Measurements from ENCODE around the gene AQP12A. TPM values are rescaled to one million over a fixed set of nuclear protein-coding genes. Genes with fewer than 3 reads are reported as not detected.

The AQP12A gene
- total RNA-seq, 4 donors from 2014 or later = not detected

DNA sequence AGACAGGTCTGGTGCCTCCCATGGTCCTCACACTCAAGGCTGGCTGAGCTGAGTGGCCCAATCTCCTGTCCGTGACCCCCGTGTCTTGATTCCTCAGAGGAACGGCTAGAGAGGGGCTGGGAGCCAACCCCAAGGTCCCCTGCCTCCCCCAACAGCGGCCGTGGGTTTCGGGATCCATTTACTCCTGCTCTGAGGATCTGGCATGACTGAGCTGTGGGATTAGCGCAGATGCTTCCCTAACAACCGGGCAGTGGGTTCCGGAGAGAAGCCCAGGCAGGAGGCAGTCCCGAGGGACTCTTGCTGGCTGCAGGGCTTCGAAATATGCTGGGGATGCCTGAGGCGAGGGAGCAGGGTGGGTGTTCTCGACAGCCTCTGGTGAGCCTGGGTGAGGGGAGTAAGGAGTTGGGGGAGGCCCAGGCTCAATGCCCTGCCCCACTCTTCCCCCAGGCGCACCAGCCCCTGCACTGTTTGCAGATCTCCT lies 47.5 kb upstream of the AQP12A start:
- Histone ChIP-seq H3K36me3 (no peaks in the 10 kb centered on the region), H3K27me3 (peaks cover 86% of the 10 kb centered on the region), H3K27ac (no peak overlapping the region), H3K4me1 (no peaks in the 10 kb centered on the region), H3K4me3 (no peak overlapping the region), H3K9me3 (no peaks in the 10 kb centered on the region)
- ATAC-seq = no peak
- WGBS, 2 donors (ENCODE audit: low coverage in 1 of 2) = 0 to 51% methylated on average over 1 to 3 of the region's 14 CpGs
- TF ChIP-seq POLR2A (IDR thresholded peaks at IDR 0.05) (no peak), EP300 (IDR thresholded peaks at IDR 0.05) (no peak), POLR2AphosphoS5 (IDR thresholded peaks at IDR 0.05) (no peak)
- TF ChIP-seq, protein P1, sequence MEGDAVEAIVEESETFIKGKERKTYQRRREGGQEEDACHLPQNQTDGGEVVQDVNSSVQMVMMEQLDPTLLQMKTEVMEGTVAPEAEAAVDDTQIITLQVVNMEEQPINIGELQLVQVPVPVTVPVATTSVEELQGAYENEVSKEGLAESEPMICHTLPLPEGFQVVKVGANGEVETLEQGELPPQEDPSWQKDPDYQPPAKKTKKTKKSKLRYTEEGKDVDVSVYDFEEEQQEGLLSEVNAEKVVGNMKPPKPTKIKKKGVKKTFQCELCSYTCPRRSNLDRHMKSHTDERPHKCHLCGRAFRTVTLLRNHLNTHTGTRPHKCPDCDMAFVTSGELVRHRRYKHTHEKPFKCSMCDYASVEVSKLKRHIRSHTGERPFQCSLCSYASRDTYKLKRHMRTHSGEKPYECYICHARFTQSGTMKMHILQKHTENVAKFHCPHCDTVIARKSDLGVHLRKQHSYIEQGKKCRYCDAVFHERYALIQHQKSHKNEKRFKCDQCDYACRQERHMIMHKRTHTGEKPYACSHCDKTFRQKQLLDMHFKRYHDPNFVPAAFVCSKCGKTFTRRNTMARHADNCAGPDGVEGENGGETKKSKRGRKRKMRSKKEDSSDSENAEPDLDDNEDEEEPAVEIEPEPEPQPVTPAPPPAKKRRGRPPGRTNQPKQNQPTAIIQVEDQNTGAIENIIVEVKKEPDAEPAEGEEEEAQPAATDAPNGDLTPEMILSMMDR (IDR thresholded peaks at IDR 0.05) = no peak

DNA sequence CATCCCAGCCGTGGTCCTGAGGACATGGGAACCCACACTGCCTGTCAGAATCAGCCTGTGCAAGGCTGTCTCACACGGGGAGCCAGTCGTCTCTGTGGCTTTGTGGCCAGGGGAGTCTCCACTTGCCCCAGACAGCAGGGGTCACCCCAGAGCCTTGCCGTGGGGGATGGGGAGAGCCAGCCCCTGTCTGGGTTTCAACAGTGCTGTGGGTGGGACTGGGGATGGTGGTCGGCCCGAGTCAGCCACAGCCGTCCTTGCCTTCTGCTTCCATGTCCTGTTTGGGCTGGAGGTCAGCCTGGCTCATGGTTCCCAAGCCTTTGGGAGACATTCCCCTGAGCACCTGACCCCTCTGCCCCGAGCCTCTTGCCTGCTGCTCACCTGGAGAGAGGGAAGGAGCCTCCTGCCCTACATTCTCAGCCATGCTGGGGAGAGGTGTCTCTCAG lies 46.8 kb upstream of the AQP12A start:
- Histone ChIP-seq H3K4me3 (no peak overlapping the region), H3K27me3 (peaks cover 84% of the 10 kb centered on the region), H3K27ac (no peak overlapping the region), H3K36me3 (no peaks in the 10 kb centered on the region), H3K4me1 (no peaks in the 10 kb centered on the region), H3K9me3 (no peaks in the 10 kb centered on the region)
- WGBS, 2 donors (ENCODE audit: low coverage in 1 of 2) = no CpG with 5 or more reads among the region's 8 CpGs
- TF ChIP-seq EP300 (IDR thresholded peaks at IDR 0.05) (no peak), POLR2AphosphoS5 (IDR thresholded peaks at IDR 0.05) (no peak), POLR2A (IDR thresholded peaks at IDR 0.05) (no peak)
- TF ChIP-seq, protein P1 (IDR thresholded peaks at IDR 0.05) = no peak
- no peak for ATAC-seq

DNA sequence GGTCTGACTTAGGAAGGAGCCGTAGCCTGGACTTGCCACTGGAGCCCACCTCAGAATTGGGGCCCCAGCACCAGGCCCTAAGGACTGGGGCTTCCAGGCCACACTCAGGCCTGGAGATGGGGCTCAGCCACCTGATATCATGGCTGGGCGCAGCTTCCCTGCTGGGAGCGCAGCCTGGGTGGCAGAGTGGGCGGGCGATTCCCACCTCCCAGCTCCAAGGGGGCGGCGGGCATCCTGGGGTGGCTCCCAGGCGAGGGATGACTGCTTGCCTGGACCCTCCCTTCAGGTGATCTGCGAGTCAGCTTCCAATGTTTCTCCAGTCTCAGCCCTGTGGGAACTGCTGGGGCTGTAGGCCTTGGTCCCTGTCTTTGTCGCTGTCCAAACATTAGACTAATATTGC lies 46.3 kb upstream of the AQP12A start:
- WGBS, 2 donors (ENCODE audit: low coverage in 1 of 2) = no CpG with 5 or more reads among the region's 10 CpGs
- Histone ChIP-seq H3K4me1 (no peaks in the 10 kb centered on the region), H3K4me3 (no peak overlapping the region), H3K9me3 (no peaks in the 10 kb centered on the region), H3K27me3 (peaks cover 88% of the 10 kb centered on the region), H3K36me3 (no peaks in the 10 kb centered on the region), H3K27ac (no peak overlapping the region)
- TF ChIP-seq, protein P1 (IDR thresholded peaks at IDR 0.05) = no peak
- no peak for TF ChIP-seq POLR2A (IDR thresholded peaks at IDR 0.05)
- no peak for TF ChIP-seq POLR2AphosphoS5 (IDR thresholded peaks at IDR 0.05)
- no peak for TF ChIP-seq EP300 (IDR thresholded peaks at IDR 0.05)
- no peak for ATAC-seq

DNA sequence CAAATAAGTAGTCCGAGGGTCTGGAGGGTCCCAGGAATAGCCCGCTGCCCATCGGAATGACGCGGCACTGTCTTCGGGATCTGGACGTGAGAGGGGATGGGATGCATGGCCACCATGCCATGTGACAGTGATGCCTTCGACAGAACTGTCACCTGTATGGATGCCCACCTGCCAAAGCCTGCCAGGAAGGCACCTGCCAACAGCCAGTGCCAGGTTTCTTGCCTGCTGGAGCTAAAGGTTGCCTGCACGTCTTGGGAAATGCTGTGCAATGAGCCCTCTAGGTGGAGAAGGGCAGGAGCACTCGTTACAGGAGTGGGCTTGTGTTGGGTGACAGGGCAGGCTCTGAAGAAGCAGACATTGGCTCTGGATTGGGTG lies 45.9 kb upstream of the AQP12A start:
- H3K27ac ChIP-seq = no peak overlapping the region
- ATAC-seq = no peak
- no peaks in the 10 kb centered on the region for H3K4me1 ChIP-seq
- H3K4me3 ChIP-seq = no peak overlapping the region
- H3K27me3 ChIP-seq = peaks cover 92% of the 10 kb centered on the region
- WGBS, 2 donors (ENCODE audit: low coverage in 1 of 2) = 85 to 94% methylated on average over 6 to 8 of the region's 10 CpGs
- no peaks in the 10 kb centered on the region for H3K36me3 ChIP-seq
- TF ChIP-seq POLR2A (IDR thresholded peaks at IDR 0.05) = no peak
- no peak for TF ChIP-seq POLR2AphosphoS5 (IDR thresholded peaks at IDR 0.05)
- TF ChIP-seq EP300 (IDR thresholded peaks at IDR 0.05) = no peak
- TF ChIP-seq, protein P1 (IDR thresholded peaks at IDR 0.05) = no peak
- no peaks in the 10 kb centered on the region for H3K9me3 ChIP-seq

DNA sequence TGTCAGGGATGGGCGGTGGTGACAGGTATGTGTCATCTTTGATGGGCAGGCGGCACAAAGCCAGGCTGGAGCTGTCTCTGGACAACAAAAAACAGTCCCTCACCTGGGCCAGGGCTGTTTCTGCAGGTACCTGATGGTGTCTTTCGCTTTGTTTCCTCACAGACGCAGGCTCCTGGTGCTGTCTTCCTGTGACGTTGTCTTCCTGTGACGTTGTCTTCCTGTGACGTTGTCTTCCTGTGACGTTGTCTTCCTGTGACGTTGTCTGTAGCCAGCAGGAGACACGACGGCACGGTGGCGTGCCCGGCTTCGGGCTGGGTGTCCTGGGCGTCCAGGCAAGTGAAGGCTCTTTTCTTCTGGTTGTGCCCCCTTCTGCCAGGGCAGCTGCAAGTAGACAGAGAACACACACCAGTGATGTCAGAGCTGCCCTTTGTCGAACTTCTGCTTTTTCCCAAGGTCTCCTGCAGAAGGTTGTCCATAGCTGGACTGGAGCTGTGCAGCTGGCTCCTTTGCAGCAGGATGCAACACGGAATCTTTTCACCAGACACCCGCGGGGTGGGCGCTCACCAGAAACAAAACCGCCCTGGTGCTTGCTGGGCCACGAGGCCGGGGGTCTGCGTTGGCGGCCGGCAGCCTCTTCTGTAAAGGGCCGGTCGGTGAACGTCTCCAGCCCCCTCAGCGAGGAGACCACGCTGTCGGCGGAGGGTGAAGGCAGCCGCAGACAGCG lies 45.3 kb upstream of the AQP12A start:
- TF ChIP-seq, protein P1 (IDR thresholded peaks at IDR 0.05) = no peak
- TF ChIP-seq POLR2A (IDR thresholded peaks at IDR 0.05) (no peak), POLR2AphosphoS5 (IDR thresholded peaks at IDR 0.05) (no peak), EP300 (IDR thresholded peaks at IDR 0.05) (no peak)
- Histone ChIP-seq H3K36me3 (no peaks in the 10 kb centered on the region), H3K27me3 (peaks cover 93% of the 10 kb centered on the region), H3K4me3 (no peak overlapping the region), H3K9me3 (no peaks in the 10 kb centered on the region), H3K4me1 (no peaks in the 10 kb centered on the region), H3K27ac (no peak overlapping the region)
- no peak for ATAC-seq
- WGBS, 2 donors (ENCODE audit: low coverage in 1 of 2) = 87 to 100% methylated on average over 1 to 3 of the region's 36 CpGs

All from gastroesophageal sphincter (tissue), 4 donors.